ENCODE results near the gene GPR17. TPM values are rescaled to one million over a fixed set of nuclear protein-coding genes. Genes with fewer than 3 reads are reported as not detected.

Gene GPR17
- total and polyA plus RNA-seq, 4 donors = 0.03 to 0.14 (median 0.07) TPM; not detected in 1

- TF ChIP-seq ZBTB33 (IDR thresholded peaks at IDR 0.05) = no peak
- no peak for TF ChIP-seq JUND (IDR thresholded peaks at IDR 0.05)
- no peak for TF ChIP-seq TAF1 (conservative IDR thresholded peaks at IDR 0.05)
- no peak for TF ChIP-seq ATF3 (IDR thresholded peaks at IDR 0.05)
- no peak for TF ChIP-seq FOXA1 (IDR thresholded peaks at IDR 0.05)
- TF ChIP-seq MAX (IDR thresholded peaks at IDR 0.05) = no peak
- TF ChIP-seq FOXA2 (IDR thresholded peaks at IDR 0.05) = no peak
- no peak for TF ChIP-seq HNF4G (IDR thresholded peaks at IDR 0.05)
- H3K4me3 ChIP-seq (ENCODE audit: low read depth in 1 of 3, low read length in 3 of 3) = no peak overlapping the region
- no peak overlapping the region for H3K9ac ChIP-seq (ENCODE audit: low read depth in 1 of 2, low read length in 2 of 2)
- WGBS = 86% methylated on average over 17 of the region's 17 CpGs
- H3K36me3 ChIP-seq (ENCODE audit: control insufficient read depth in 4 of 4, insufficient read depth in 3 of 4, low read depth in 1 of 4, low read length in 3 of 4) = no peaks in the 10 kb centered on the region
- DNase-seq (ENCODE audit: low spot score) = no peak
- H3K27ac ChIP-seq (ENCODE audit: low read depth in 1 of 2, low read length in 2 of 2) = no peak overlapping the region
- no peaks in the 10 kb centered on the region for H3K27me3 ChIP-seq (ENCODE audit: control insufficient read depth in 4 of 4, insufficient read depth in 4 of 4, low read length in 3 of 4)
- no peaks in the 10 kb centered on the region for H3K9me3 ChIP-seq (ENCODE audit: control insufficient read depth in 4 of 4, low read length in 3 of 4)
- H3K4me1 ChIP-seq (ENCODE audit: control insufficient read depth in 4 of 4, insufficient read depth in 4 of 4, low read length in 3 of 4) = peaks cover 0 to 3% (median 0%) of the 10 kb centered on the region in 4 donors
These were observed 13.9 kb upstream of the GPR17 start for GRCh38 chr2:127631997-127632581.

- WGBS = 87% methylated on average over 25 of the region's 25 CpGs
- no peak for TF ChIP-seq HNF4A (conservative IDR thresholded peaks at IDR 0.05)
- TF ChIP-seq RXRA (IDR thresholded peaks at IDR 0.05) = no peak
- no peak for TF ChIP-seq TAF1 (conservative IDR thresholded peaks at IDR 0.05)
- no peak for TF ChIP-seq GABPA (IDR thresholded peaks at IDR 0.05 in 1 of 2, conservative IDR thresholded peaks at IDR 0.05 in 1 of 2)
- no peak for TF ChIP-seq RAD21 (IDR thresholded peaks at IDR 0.05)
- no peak for TF ChIP-seq ZBTB33 (IDR thresholded peaks at IDR 0.05)
- no peak for TF ChIP-seq FOXA1 (IDR thresholded peaks at IDR 0.05)
- TF ChIP-seq JUND (IDR thresholded peaks at IDR 0.05) = no peak
- TF ChIP-seq FOXA2 (IDR thresholded peaks at IDR 0.05) = no peak
- TF ChIP-seq EGR1 (IDR thresholded peaks at IDR 0.05; ENCODE audit: low read depth in 2 of 2) = no peak
- no peak for TF ChIP-seq REST (IDR thresholded peaks at IDR 0.05)
- no peak for TF ChIP-seq YY1 (IDR thresholded peaks at IDR 0.05)
- no peak overlapping the region for H3K4me3 ChIP-seq (ENCODE audit: low read depth in 1 of 3, low read length in 3 of 3)
- no peaks in the 10 kb centered on the region for H3K36me3 ChIP-seq (ENCODE audit: control insufficient read depth in 4 of 4, insufficient read depth in 3 of 4, low read depth in 1 of 4, low read length in 3 of 4)
- no peak overlapping the region for H3K9ac ChIP-seq (ENCODE audit: low read depth in 1 of 2, low read length in 2 of 2)
- peaks cover 0 to 6% (median 0%) of the 10 kb centered on the region in 4 donors for H3K4me1 ChIP-seq (ENCODE audit: control insufficient read depth in 4 of 4, insufficient read depth in 4 of 4, low read length in 3 of 4)
- DNase-seq (ENCODE audit: low spot score) = no peak
- H3K9me3 ChIP-seq (ENCODE audit: control insufficient read depth in 4 of 4, low read length in 3 of 4) = no peaks in the 10 kb centered on the region
- no peak overlapping the region for H3K27ac ChIP-seq (ENCODE audit: low read depth in 1 of 2, low read length in 2 of 2)
- no peaks in the 10 kb centered on the region for H3K27me3 ChIP-seq (ENCODE audit: control insufficient read depth in 4 of 4, insufficient read depth in 4 of 4, low read length in 3 of 4)
These were observed 13.1 kb upstream of the GPR17 start for GRCh38 chr2:127632592-127633489.

Measured in liver (tissue), 9 donors.